CD4-positive, CD25-positive, alpha-beta regulatory T cell (primary cell): ENCODE results near the gene VAMP5. TPM values are rescaled to one million over a fixed set of nuclear protein-coding genes. Genes with fewer than 3 reads are reported as not detected.

Experiments used
- ATAC-seq, 2 donors: fragments of 150-1000 bp; cut with Tn5 transposase; one replicate each; pipeline ENCODE4 v1.10.0; 2021; ENCODE audit warnings: low read depth in 2 of 2, moderate number of reproducible peaks in 2 of 2, moderate library complexity in 1 of 2
- DNase-seq, 3 donors: peaks; one replicate each; pipeline versions ENCODE4 v3.0.0 to v3.0.0-alpha.2; 2012 to 2022; ENCODE audit warnings: mixed read lengths in 1 of 3
- H3K27ac ChIP-seq: one replicate; pipeline ENCODE4 v1.7.0; 2013; ENCODE audit warnings: mild to moderate bottlenecking, low read length; ENCODE audit not compliant: insufficient read depth, poor library complexity, severe bottlenecking
- H3K27me3 ChIP-seq: one replicate; pipeline ENCODE4 v1.7.0; 2013; ENCODE audit warnings: low read length; ENCODE audit not compliant: control insufficient read depth, insufficient read depth
- H3K36me3 ChIP-seq: one replicate; pipeline ENCODE4 v1.7.0; 2013; ENCODE audit warnings: mild to moderate bottlenecking, low read length, moderate library complexity; ENCODE audit not compliant: control insufficient read depth, insufficient read depth
- H3K4me1 ChIP-seq: 2 replicates; pipeline ENCODE4 v1.7.0; 2013; ENCODE audit warnings: mild to moderate bottlenecking, low read length; ENCODE audit not compliant: insufficient read depth, control insufficient read depth, poor library complexity, severe bottlenecking
- H3K4me3 ChIP-seq: one replicate; pipeline ENCODE4 v1.7.0; 2013; ENCODE audit warnings: low read depth, mild to moderate bottlenecking, low read length, moderate library complexity
- H3K9me3 ChIP-seq, 2 experiments: 1 replicate in 1 of 2; 2 replicates in 1 of 2; pipeline ENCODE4 v1.7.0; 2013; ENCODE audit warnings: low read length in 2 of 2, mild to moderate bottlenecking in 1 of 2, moderate library complexity in 1 of 2; ENCODE audit not compliant: control insufficient read depth in 2 of 2
- H3K27ac Mint-ChIP-seq, 3 donors: one replicate each; pipeline ENCODE4 v1.8.0; 2020 to 2022; ENCODE audit warnings: mild to moderate bottlenecking in 3 of 3, mixed read lengths in 3 of 3, moderate library complexity in 2 of 3
- H3K27me3 Mint-ChIP-seq: one replicate; pipeline ENCODE4 v1.8.0; 2022; ENCODE audit warnings: mild to moderate bottlenecking, mixed read lengths
- H3K36me3 Mint-ChIP-seq: one replicate; pipeline ENCODE4 v1.8.0; 2020; ENCODE audit warnings: mixed read lengths
- H3K4me1 Mint-ChIP-seq, 4 donors: one replicate each; pipeline ENCODE4 v1.8.0; 2020 to 2022; ENCODE audit warnings: mixed read lengths in 4 of 4, mild to moderate bottlenecking in 1 of 4
- H3K4me3 Mint-ChIP-seq, 4 donors: one replicate each; pipeline ENCODE4 v1.8.0; 2020 to 2022; ENCODE audit warnings: mild to moderate bottlenecking in 4 of 4, mixed read lengths in 4 of 4, moderate library complexity in 3 of 4
- H3K9me3 Mint-ChIP-seq, 7 donors: one replicate each; pipeline ENCODE4 v1.8.0; 2020 to 2022; ENCODE audit warnings: mixed read lengths in 7 of 7, mild to moderate bottlenecking in 3 of 7, moderate library complexity in 2 of 7
- polyA plus RNA-seq, 4 donors: library from polyadenylated mRNA; unstranded; fragments of 300-500 nt; fragmentation: Illumina TruSeq; gene quantifications; one replicate each; pipeline ENCODE4 v1.2.3, GENCODE V29; 2021
- total RNA-seq: library from RNA; stranded (reverse); gene quantifications from one replicate; pipeline ENCODE4 v1.2.3, GENCODE V29; 2022

The VAMP5 gene, protein sequence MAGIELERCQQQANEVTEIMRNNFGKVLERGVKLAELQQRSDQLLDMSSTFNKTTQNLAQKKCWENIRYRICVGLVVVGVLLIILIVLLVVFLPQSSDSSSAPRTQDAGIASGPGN
- total RNA-seq (54.8 TPM), polyA plus RNA-seq (100 to 1,000 TPM; 155 to 215 (median 185) TPM)

DNA sequence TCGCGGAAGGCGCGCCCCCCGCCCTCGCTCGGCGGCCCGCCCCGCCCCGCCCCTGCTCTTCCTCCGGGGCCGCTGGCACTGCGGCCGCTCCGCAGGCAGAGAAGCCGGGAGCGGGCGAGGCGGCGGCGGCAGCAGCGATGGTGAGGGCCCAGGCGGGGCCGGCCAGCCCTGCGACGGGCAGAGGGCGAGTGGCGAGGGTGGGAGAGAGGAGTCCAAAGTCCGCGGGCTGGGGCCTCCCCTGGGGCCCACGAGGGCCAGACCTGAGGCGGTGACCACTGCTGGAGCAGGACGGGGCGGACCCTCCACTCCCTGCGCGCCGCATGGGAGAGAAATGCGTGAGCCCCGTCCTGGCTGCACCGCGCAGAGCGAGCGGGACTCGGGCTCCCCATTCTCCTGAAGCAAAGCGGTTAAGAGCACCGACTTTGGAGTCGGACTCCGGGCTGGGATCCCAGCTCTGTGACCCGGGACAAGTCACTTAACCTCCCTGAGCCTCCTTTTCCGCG, at the start of gene VAMP5:
VAMP5 (plus strand) TSS at position 78 of the 503 bp plus-strand sequence; CDS start at position 138, 60 bp downstream.
- Mint-ChIP-seq H3K4me3 (peak within 1 kb of the TSS; percentile 87 to 97 (median 92)), H3K4me1 (peaks cover 6 to 74% (median 44%) of the 10 kb centered on the region in 4 donors), H3K36me3 (peaks cover 16% of the 10 kb centered on the region), H3K9me3 (peaks cover 0 to 1% (median 0%) of the 10 kb centered on the region in 7 donors), H3K27ac (peak within 1 kb of the TSS; percentile 94 to 96 (median 95)), H3K27me3 (no peaks in the 10 kb centered on the region)
- H3K27ac ChIP-seq = peak within 1 kb of the TSS; percentile 76
- ATAC-seq = peak; percentile 45 to 58
- peaks cover 13% of the 10 kb centered on the region for H3K36me3 ChIP-seq
- peak; percentile 34 to 50 (median 47) for DNase-seq
- peak within 1 kb of the TSS; percentile 81 for H3K4me3 ChIP-seq
- no peaks in the 10 kb centered on the region for H3K9me3 ChIP-seq
- H3K27me3 ChIP-seq = no peaks in the 10 kb centered on the region
- peaks cover 34% of the 10 kb centered on the region for H3K4me1 ChIP-seq

DNA sequence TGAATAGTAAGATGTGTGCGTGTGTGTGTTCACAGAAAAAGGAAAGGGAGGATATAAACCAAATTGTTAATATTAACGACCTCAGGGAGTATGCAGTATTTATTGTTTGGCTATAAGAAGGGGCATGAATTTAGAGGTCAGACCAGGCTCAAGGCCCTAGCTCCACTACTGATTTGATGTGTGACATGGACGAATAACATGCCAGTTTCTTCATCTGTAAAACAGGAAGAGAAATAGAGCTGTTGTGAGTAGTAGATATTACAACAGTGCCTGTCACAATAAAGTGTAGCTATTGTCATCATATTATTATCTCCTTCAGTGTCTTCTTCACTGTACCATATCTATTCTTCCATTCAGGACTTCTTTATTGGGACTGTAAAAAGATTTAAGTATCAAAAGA, 49.4 kb upstream of the VAMP5 start:
- ATAC-seq (no peak), DNase-seq (no peak)
- Histone ChIP-seq H3K36me3 (no peaks in the 10 kb centered on the region), H3K4me3 (no peak overlapping the region), H3K9me3 (no peaks in the 10 kb centered on the region), H3K27ac (no peak overlapping the region), H3K4me1 (peaks cover 12% of the 10 kb centered on the region), H3K27me3 (no peaks in the 10 kb centered on the region)
- H3K4me1 Mint-ChIP-seq = peaks cover 8 to 16% (median 12%) of the 10 kb centered on the region in 4 donors
- peak overlapping the region in 2 of 3 donors; percentile 6 to 12 for H3K27ac Mint-ChIP-seq
- no peaks in the 10 kb centered on the region for H3K9me3 Mint-ChIP-seq
- H3K36me3 Mint-ChIP-seq = no peaks in the 10 kb centered on the region
- peaks cover 6% of the 10 kb centered on the region for H3K27me3 Mint-ChIP-seq
- H3K4me3 Mint-ChIP-seq = peak overlapping the region in 2 of 4 donors; percentile 42 to 48

DNA sequence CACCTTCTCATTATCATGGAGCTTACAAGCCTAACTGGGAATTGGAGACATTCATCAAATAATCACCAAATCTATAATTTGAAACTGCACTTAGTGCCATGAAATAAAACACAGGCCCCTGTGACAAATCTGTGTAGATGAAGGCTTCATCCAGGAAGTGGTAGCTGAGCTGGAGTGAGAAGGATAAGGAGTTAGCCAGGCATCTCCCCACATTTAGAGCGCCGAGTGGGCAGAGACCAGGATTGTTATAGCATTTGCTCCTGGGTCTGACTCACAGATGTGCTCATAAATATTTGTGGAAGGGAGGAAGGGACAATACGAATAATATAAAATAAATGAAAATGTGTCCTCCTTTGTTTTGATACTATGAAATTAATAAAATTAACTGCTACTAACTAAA, 47.8 kb upstream of the VAMP5 start:
- peak overlapping the region in 1 of 3 donors; percentile 40 for H3K27ac Mint-ChIP-seq

DNA sequence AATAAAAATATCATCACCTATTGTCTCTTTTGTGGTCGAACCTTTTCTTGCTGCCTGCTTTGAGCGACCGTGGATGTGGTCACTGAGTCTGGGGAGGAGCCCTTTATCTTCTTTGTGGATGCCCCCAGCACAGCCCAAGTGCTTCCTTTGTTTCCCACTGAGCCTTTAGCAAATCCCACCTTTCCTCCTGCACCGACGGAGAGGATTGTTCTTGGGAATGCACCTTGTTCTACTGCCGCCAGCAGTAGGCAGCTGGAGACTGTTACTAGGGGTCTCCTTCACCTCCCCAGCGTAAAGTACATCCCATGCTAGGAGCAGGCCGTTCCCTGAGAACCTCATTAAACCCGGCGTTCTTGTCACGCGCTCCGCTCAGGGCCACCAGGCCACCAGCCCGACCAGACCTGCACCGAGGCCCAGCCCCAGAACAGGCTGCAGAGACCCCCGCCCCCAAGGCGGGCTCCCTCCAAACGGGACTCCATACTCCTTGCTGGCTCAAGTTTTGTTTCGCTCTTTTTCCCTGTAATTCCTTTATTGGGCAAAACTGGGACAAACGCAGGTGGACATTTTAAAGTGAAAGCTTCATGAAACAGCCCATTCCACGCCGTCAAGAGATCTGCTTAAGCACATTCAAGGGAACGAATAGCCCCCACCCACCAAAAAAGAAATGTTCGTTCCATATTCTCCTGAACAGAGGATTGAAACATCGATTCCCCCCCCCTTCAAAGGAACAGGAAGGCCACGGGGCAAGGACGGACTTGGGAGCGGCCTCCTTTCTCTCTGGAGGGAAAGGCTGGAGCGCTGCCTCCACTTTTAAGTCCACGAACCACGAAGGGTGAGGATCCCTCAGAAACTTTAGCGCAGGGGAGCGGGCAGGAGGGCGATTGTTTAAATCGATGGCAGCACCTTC, 46.4 kb upstream of the VAMP5 start:
- Mint-ChIP-seq H3K4me1 (peaks cover 19 to 46% (median 37%) of the 10 kb centered on the region in 4 donors), H3K36me3 (peaks cover 16% of the 10 kb centered on the region), H3K27me3 (no peaks in the 10 kb centered on the region), H3K4me3 (peak overlapping the region; percentile 94 to 98 (median 96)), H3K27ac (peak overlapping the region; percentile 93 to 96 (median 95)), H3K9me3 (no peaks in the 10 kb centered on the region)
- peaks cover 30% of the 10 kb centered on the region for H3K4me1 ChIP-seq
- H3K9me3 ChIP-seq = no peaks in the 10 kb centered on the region
- H3K4me3 ChIP-seq = peak overlapping the region; percentile 89
- peak in 2 of 3 donors; percentile 21 to 69 for DNase-seq
- H3K27me3 ChIP-seq = no peaks in the 10 kb centered on the region
- peak overlapping the region; percentile 86 for H3K27ac ChIP-seq
- peak in 1 of 2 donors; percentile 1 for ATAC-seq
- H3K36me3 ChIP-seq = peaks cover 20% of the 10 kb centered on the region

More for the DNA sequence above, 47.8 kb upstream of the VAMP5 start:
- ATAC-seq (no peak), DNase-seq (no peak)
- no peaks in the 10 kb centered on the region for H3K9me3 Mint-ChIP-seq
- peak overlapping the region in 2 of 4 donors; percentile 96 to 98 for H3K4me3 Mint-ChIP-seq
- peaks cover 6% of the 10 kb centered on the region for H3K27me3 Mint-ChIP-seq
- peaks cover 3% of the 10 kb centered on the region for H3K36me3 Mint-ChIP-seq
- no peaks in the 10 kb centered on the region for H3K27me3 ChIP-seq
- H3K27ac ChIP-seq = no peak overlapping the region
- peaks cover 6% of the 10 kb centered on the region for H3K36me3 ChIP-seq
- peaks cover 19 to 32% (median 26%) of the 10 kb centered on the region in 4 donors for H3K4me1 Mint-ChIP-seq
- peaks cover 28% of the 10 kb centered on the region for H3K4me1 ChIP-seq
- no peaks in the 10 kb centered on the region for H3K9me3 ChIP-seq
- H3K4me3 ChIP-seq = no peak overlapping the region

DNA sequence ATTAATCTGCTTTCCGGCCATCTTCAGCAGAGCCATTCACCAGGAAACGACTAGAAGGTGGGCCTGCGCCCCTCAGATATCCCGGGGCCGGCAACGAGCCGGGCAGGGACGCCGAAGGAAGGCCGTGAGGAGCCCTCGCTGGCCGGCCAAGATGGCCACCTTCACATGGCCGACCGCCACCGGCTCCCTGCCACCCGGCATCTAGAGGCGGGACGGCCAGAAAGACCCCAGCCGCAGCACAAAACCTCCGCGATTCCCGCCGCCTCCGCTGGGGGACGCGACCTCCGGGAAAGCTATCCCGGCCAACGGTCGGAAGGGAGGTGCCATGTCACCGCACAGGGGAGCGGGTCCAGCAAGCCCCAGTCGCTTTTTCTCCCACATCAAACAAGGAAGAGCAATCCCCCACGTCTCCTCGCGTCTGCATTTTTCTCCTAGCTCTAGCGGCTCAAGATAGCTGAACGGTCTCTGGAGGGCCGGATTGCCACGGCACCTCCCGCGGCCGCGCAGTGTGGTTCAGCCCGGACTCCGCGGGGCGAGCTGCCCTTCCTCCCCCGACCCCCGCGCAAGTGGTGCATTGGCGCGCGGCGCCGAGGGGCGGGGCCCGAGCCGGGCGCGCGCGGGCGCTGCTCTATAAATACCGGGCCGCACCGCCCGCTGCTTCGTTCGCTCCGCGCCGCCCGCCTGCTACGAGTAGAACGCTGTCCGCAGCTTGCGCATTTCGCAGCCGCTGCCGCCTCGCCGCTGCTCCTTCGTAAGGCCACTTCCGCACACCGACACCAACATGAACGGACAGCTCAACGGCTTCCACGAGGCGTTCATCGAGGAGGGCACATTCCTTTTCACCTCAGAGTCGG, 45.5 kb upstream of the VAMP5 start, which contains the start of gene MAT2A:
MAT2A (plus strand) TSS at position 662 of the 854 bp plus-strand sequence; CDS start at position 782, 120 bp downstream.
- Mint-ChIP-seq H3K27me3 (no peaks in the 10 kb centered on the region), H3K4me3 (peak within 1 kb of the TSS; percentile 94 to 98 (median 96)), H3K9me3 (no peaks in the 10 kb centered on the region), H3K36me3 (peaks cover 22% of the 10 kb centered on the region), H3K4me1 (peaks cover 19 to 49% (median 39%) of the 10 kb centered on the region in 4 donors), H3K27ac (peak within 1 kb of the TSS; percentile 93 to 96 (median 95))
- no peaks in the 10 kb centered on the region for H3K27me3 ChIP-seq
- H3K27ac ChIP-seq = peak within 1 kb of the TSS; percentile 86
- DNase-seq (peak; percentile 80 to 89 (median 88)), ATAC-seq (peak; percentile 77 to 82)
- H3K4me3 ChIP-seq = peak within 1 kb of the TSS; percentile 91
- no peaks in the 10 kb centered on the region for H3K9me3 ChIP-seq
- peaks cover 29% of the 10 kb centered on the region for H3K36me3 ChIP-seq
- peaks cover 30% of the 10 kb centered on the region for H3K4me1 ChIP-seq

DNA sequence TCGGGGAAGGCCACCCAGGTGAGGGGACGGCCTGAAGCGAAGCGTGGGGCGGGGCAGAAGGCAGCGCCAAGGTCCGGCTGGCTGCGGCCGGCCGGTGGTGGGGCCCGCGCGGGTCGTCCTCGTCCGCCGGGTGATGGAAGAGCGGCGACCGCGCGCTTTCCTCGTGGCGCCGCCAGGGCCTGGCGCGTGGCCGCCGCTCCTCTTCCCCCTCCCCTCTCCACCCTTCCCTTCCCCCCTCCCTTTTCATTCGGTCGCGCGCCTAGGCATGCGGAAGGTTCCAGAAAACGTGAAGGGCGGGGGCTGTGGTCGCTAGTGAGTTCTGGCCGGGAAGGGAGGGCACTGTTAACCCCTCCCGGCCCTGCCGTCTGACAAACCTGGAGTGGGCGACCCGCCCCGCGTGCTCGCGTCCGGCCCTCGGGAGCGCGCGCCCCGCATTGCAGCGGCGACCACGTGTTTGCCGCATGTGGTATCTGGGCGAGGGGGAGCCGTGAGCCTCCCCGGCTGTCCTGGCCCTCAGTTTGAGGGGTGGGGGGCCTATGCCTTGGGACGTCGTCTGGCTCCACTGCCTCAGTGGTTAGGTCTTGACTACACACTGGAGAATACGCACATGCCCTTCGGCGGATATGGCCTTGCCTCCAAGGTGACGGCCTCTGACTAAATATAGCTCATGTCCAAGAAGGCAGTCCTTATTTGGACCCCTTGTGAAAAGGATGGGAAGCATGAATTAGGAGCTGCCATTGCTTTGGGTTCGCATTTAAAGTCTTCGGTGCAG, 44.7 kb upstream of the VAMP5 start:
- Mint-ChIP-seq H3K4me1 (peaks cover 19 to 53% (median 39%) of the 10 kb centered on the region in 4 donors), H3K36me3 (peaks cover 29% of the 10 kb centered on the region)
- no peaks in the 10 kb centered on the region for H3K9me3 ChIP-seq

More for the DNA sequence above, 44.7 kb upstream of the VAMP5 start:
- ATAC-seq (peak; percentile 54 to 57), DNase-seq (peak; percentile 66 to 86 (median 77))
- Mint-ChIP-seq H3K27ac (peak overlapping the region; percentile 92 to 96 (median 95)), H3K9me3 (no peaks in the 10 kb centered on the region), H3K27me3 (no peaks in the 10 kb centered on the region), H3K4me3 (peak overlapping the region; percentile 94 to 98 (median 96))
- Histone ChIP-seq H3K27me3 (no peaks in the 10 kb centered on the region), H3K36me3 (peaks cover 36% of the 10 kb centered on the region), H3K4me1 (peaks cover 30% of the 10 kb centered on the region), H3K4me3 (peak overlapping the region; percentile 91), H3K27ac (peak overlapping the region; percentile 86)
